ENCODE results near the gene DCAF15. TPM values are rescaled to one million over a fixed set of nuclear protein-coding genes. Genes with fewer than 3 reads are reported as not detected.

Gene DCAF15
- total and polyA plus RNA-seq, 2 experiments from 2014 or later: 9.3 to 11.5 TPM

DNA sequence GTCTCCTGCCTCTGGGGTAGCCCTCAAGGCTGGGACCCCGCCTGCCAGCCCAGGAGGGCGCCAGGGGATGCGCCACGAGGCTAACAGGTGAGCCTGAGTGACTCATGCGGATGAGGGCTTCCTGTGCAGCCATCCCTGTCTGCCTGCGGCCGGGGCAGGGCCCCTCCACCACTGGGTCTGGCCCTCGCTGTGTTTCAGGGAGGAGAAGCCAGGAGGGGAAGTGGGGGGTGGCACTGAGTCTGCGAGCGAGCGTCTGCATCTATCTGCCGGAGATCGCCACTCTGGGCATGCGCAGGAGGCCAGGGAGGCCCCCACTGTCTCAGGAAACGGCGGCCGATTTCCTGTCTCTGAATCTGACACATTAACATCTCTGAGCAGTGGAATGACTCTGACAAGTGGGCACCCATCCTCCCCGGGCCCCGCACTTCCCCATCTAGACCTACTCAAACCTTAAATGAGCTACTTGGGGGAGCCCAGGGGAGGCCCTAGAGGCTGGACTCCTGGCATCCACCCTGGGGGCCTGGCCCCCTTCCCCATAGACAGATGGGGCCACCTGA is 34.1 kb downstream of the DCAF15 start:
- Histone ChIP-seq H3K36me3 (ENCODE audit: low read depth) (no peaks in the 10 kb centered on the region), H3F3A (ENCODE audit: insufficient read depth) (no peaks in the 10 kb centered on the region), H3K27me3 (replicated peaks; ENCODE audit: insufficient read depth) (no peaks in the 10 kb centered on the region), H3K9ac (peak overlapping the region; percentile 63), H3K4me2 (ENCODE audit: unreplicated experiment) (peak overlapping the region; percentile 69), H3K4me3 (peak overlapping the region; percentile 38; the same call in 1 of the 2 replicates), H2AFZ (peak overlapping the region; percentile 78), H3K79me2 (ENCODE audit: insufficient read depth) (no peaks in the 10 kb centered on the region), H3K4me1 (ENCODE audit: insufficient read depth) (peaks cover 7% of the 10 kb centered on the region; the same call in 1 of the 2 replicates), H3K27ac (peak overlapping the region; percentile 29; the same call in 1 of the 2 replicates), H3K9me3 (ENCODE audit: low read depth) (no peaks in the 10 kb centered on the region), H3K9me2 (ENCODE audit: insufficient read depth) (no peaks in the 10 kb centered on the region), H4K20me1 (ENCODE audit: insufficient read depth) (no peaks in the 10 kb centered on the region)
- no peak for TF ChIP-seq EZH2 (IDR thresholded peaks at IDR 0.05; ENCODE audit: insufficient read depth, poor library complexity, severe bottlenecking)
- no peak for TF ChIP-seq EZH2phosphoT487 (IDR thresholded peaks at IDR 0.05; ENCODE audit: insufficient read depth, low read depth)
- in situ Hi-C loops (cut with MboI): no loop called here
- WGBS, 2 experiments (ENCODE audit: low coverage in 1 of 2, low lambda C conversion rate in 2 of 2, missing lambda C conversion rate in 2 of 2): 7 to 14% methylated on average over 15 to 18 of the region's 19 CpGs
- peak; percentile 90 for DNase-seq

DNA sequence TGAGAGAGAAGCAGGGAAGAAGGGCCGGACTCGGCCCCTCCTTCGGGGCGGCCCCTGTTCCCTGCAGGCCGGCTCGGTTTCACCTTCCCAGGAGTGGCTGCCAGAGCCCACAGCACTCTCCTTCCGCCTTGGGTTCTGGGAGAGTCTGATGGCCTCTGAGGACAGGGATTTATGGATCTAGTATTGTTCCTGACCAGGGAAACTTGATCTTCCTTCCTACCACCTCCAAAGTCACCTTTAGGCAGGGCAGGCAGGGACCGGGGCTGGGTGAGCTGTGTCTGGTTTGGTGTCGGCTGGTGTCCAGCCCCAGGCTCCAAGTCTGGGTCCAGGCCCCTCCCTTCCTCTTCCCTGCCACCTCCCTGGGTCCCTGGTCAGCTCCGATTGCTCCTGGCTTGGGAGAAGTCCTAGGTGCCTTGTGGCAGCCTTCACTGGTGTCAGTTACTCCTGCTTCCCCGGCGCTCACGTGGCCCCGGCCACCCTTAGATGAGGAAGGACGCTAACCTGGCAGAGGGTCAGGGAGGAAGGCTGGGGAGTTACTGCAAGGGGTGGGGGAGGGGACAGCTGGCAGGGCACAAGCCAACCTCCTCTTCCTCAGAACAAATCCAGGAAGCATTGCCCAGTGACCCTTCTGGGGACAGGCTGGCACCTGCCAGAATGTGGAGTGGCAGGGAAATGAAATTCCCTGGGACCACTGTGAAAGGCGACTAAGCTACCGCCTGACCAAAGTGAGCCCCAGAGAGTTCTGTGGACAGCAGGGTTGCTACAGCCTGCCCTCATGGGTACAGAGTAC is 35.0 kb downstream of the DCAF15 start:
- H3K27me3 ChIP-seq (replicated peaks; ENCODE audit: insufficient read depth): no peaks in the 10 kb centered on the region
- H4K20me1 ChIP-seq (ENCODE audit: insufficient read depth): no peaks in the 10 kb centered on the region
- 91 to 92% methylated on average over 12 to 17 of the region's 17 CpGs for WGBS, 2 experiments (ENCODE audit: low coverage in 1 of 2, low lambda C conversion rate in 2 of 2, missing lambda C conversion rate in 2 of 2)
- no peak overlapping the region for H3K4me2 ChIP-seq (ENCODE audit: unreplicated experiment)
- H3K27ac ChIP-seq: no peak overlapping the region
- no peak for DNase-seq
- peak overlapping the region; percentile 63 for H3K9ac ChIP-seq
- no peaks in the 10 kb centered on the region for H3K9me2 ChIP-seq (ENCODE audit: insufficient read depth)
- no peak overlapping the region for H3K4me3 ChIP-seq
- TF ChIP-seq EZH2phosphoT487 (IDR thresholded peaks at IDR 0.05; ENCODE audit: insufficient read depth, low read depth) (no peak), EZH2 (IDR thresholded peaks at IDR 0.05; ENCODE audit: insufficient read depth, poor library complexity, severe bottlenecking) (no peak)
- no peaks in the 10 kb centered on the region for H3K9me3 ChIP-seq (ENCODE audit: low read depth)
- no peaks in the 10 kb centered on the region for H3K36me3 ChIP-seq (ENCODE audit: low read depth)
- in situ Hi-C loops (cut with MboI): no loop called here
- no peaks in the 10 kb centered on the region for H3K79me2 ChIP-seq (ENCODE audit: insufficient read depth)
- peaks cover 7% of the 10 kb centered on the region; the same call in 1 of the 2 replicates for H3K4me1 ChIP-seq (ENCODE audit: insufficient read depth)
- no peaks in the 10 kb centered on the region for H3F3A ChIP-seq (ENCODE audit: insufficient read depth)
- H2AFZ ChIP-seq: no peak overlapping the region

DNA sequence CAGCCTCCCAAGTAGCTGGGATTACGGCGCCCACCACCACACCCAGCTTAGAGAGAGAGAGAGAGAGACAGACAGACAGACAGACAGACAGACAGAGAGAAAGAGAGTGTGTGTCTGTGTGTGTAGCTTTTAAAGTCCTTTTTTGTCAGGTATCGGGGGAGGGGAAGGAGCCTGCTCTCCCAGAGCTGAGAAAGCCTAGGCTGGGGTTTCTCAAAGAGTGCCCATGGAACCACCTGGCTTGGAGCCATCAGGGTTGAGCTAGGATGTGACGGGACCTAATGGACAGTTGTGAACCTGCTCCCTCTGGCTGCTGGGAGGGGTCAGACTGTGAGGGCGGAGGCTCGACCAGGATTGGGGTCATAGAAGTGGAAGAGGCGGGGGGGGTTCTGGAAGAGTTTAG is 37.2 kb downstream of the DCAF15 start:
- H2AFZ ChIP-seq: no peak overlapping the region
- H3K36me3 ChIP-seq (ENCODE audit: low read depth): no peaks in the 10 kb centered on the region
- no peak overlapping the region for H3K9ac ChIP-seq
- no peak for TF ChIP-seq EZH2 (IDR thresholded peaks at IDR 0.05; ENCODE audit: insufficient read depth, poor library complexity, severe bottlenecking)
- no peak for TF ChIP-seq EZH2phosphoT487 (IDR thresholded peaks at IDR 0.05; ENCODE audit: insufficient read depth, low read depth)
- peaks cover 7% of the 10 kb centered on the region; the same call in 1 of the 2 replicates for H3K4me1 ChIP-seq (ENCODE audit: insufficient read depth)
- no peak overlapping the region for H3K4me2 ChIP-seq (ENCODE audit: unreplicated experiment)
- WGBS, 2 experiments (ENCODE audit: low coverage in 1 of 2, low lambda C conversion rate in 2 of 2, missing lambda C conversion rate in 2 of 2): 96 to 100% methylated on average over 7 of the region's 7 CpGs
- no peak overlapping the region for H3K27ac ChIP-seq
- DNase-seq: no peak
- H3K9me2 ChIP-seq (ENCODE audit: insufficient read depth): no peaks in the 10 kb centered on the region
- H3K4me3 ChIP-seq: no peak overlapping the region
- no peaks in the 10 kb centered on the region for H3K9me3 ChIP-seq (ENCODE audit: low read depth)
- H3K27me3 ChIP-seq (replicated peaks; ENCODE audit: insufficient read depth): no peaks in the 10 kb centered on the region
- H3F3A ChIP-seq (ENCODE audit: insufficient read depth): no peaks in the 10 kb centered on the region
- no peaks in the 10 kb centered on the region for H4K20me1 ChIP-seq (ENCODE audit: insufficient read depth)
- in situ Hi-C loops (cut with MboI): no loop called here
- H3K79me2 ChIP-seq (ENCODE audit: insufficient read depth): no peaks in the 10 kb centered on the region

DNA sequence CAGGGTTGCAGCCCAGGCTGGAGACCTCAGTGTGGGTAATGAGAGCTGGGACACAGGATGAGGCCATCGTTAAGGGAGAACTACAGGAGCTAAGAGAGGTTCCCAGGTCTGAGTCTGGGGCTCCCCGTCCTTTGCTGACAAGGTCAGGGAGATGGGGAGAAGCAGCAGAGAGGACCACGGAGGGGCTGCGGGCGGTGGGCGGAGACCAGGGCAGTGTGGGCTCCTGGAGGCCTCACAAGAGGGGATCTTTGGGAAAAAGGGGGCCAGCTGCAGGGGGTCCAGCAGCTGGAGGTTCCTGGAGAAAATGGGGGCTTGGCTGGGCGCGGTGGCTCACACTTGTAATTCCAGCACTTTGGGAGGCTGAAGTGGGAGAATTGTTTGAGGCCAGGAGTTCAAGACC is 37.8 kb downstream of the DCAF15 start:
- no peaks in the 10 kb centered on the region for H3F3A ChIP-seq (ENCODE audit: insufficient read depth)
- no peaks in the 10 kb centered on the region for H3K9me3 ChIP-seq (ENCODE audit: low read depth)
- no peaks in the 10 kb centered on the region for H3K9me2 ChIP-seq (ENCODE audit: insufficient read depth)
- H3K9ac ChIP-seq: no peak overlapping the region
- H3K4me1 ChIP-seq (ENCODE audit: insufficient read depth): peaks cover 7% of the 10 kb centered on the region; the same call in 1 of the 2 replicates
- no peak for DNase-seq
- H2AFZ ChIP-seq: no peak overlapping the region
- no peaks in the 10 kb centered on the region for H3K79me2 ChIP-seq (ENCODE audit: insufficient read depth)
- in situ Hi-C loops (cut with MboI): no loop called here
- TF ChIP-seq EZH2 (IDR thresholded peaks at IDR 0.05; ENCODE audit: insufficient read depth, poor library complexity, severe bottlenecking): no peak
- no peak for TF ChIP-seq EZH2phosphoT487 (IDR thresholded peaks at IDR 0.05; ENCODE audit: insufficient read depth, low read depth)
- WGBS, 2 experiments (ENCODE audit: low coverage in 1 of 2, low lambda C conversion rate in 2 of 2, missing lambda C conversion rate in 2 of 2): 93% methylated on average over 8 of the region's 8 CpGs
- no peak overlapping the region for H3K4me2 ChIP-seq (ENCODE audit: unreplicated experiment)
- H3K27ac ChIP-seq: no peak overlapping the region
- H3K27me3 ChIP-seq (replicated peaks; ENCODE audit: insufficient read depth): no peaks in the 10 kb centered on the region
- no peaks in the 10 kb centered on the region for H3K36me3 ChIP-seq (ENCODE audit: low read depth)
- no peak overlapping the region for H3K4me3 ChIP-seq
- H4K20me1 ChIP-seq (ENCODE audit: insufficient read depth): no peaks in the 10 kb centered on the region

Data from GM23248 (cell line).